ENCODE data around the gene KDM6A. TPM values are rescaled to one million over a fixed set of nuclear protein-coding genes. Genes with fewer than 3 reads are reported as not detected.

The KDM6A gene
- total and polyA plus RNA-seq, 2 donors (not counting 3 experiments of a cell fraction or from before 2014, with no cell fraction given): 9.0 to 20.6 TPM

- Histone ChIP-seq H2AFZ (ENCODE audit: low read depth, low read length) (no peak overlapping the region), H3K4me2 (ENCODE audit: insufficient read depth, low read length) (no peak overlapping the region), H3K4me3 (replicated peaks in 1 of 3; ENCODE audit: insufficient read depth in 1 of 3, low read depth in 1 of 3, low read length in 3 of 3) (no peak overlapping the region), H3K9ac (replicated peaks; ENCODE audit: extremely low read depth, insufficient read depth, low read length) (no peak overlapping the region), H3K4me1 (ENCODE audit: control insufficient read depth, extremely low read depth, insufficient read depth, low read length) (no peaks in the 10 kb centered on the region), H3K9me1 (replicated peaks; ENCODE audit: control insufficient read depth, extremely low read depth, insufficient read depth, low read length) (no peaks in the 10 kb centered on the region), H3K27ac (ENCODE audit: insufficient read depth, low read depth, low read length) (no peak overlapping the region), H3K27me3 (ENCODE audit: control insufficient read depth in 2 of 2, insufficient read depth in 2 of 2, low read length in 2 of 2) (no peaks in the 10 kb centered on the region), H3K36me3 (ENCODE audit: control insufficient read depth in 2 of 2, extremely low read depth in 1 of 2, insufficient read depth in 2 of 2, low read length in 2 of 2) (no peaks in the 10 kb centered on the region), H3K79me2 (ENCODE audit: control insufficient read depth, insufficient read depth, low read length) (no peaks in the 10 kb centered on the region), H3K9me3 (replicated peaks; ENCODE audit: control insufficient read depth, insufficient read depth, low read length) (no peaks in the 10 kb centered on the region), H4K20me1 (replicated peaks; ENCODE audit: control insufficient read depth, extremely low read depth, insufficient read depth, low read length) (no peaks in the 10 kb centered on the region)
- FAIRE-seq (no peak), DNase-seq (ENCODE audit: low read depth, low spot score) (no peak)
- ChIA-PET CTCF (no interaction called here), POLR2A (no interaction called here)
- BruUV-seq (replicated peaks): no TSS peak
- dilution Hi-C loops (cut with MboI; ENCODE audit: extremely low pct_ligation_motif_present, low sequenced_read_pairs): no loop called here
- intact Hi-C loops (cut with micrococcal nuclease): no loop called here
- no peak for TF ChIP-seq MYC (IDR thresholded peaks at IDR 0.05; ENCODE audit: low read depth, low read length)
- TF ChIP-seq POLR2AphosphoS5 (IDR thresholded peaks at IDR 0.05; ENCODE audit: insufficient read depth, low read depth, low read length): no peak
- no peak for TF ChIP-seq JUN (IDR thresholded peaks at IDR 0.05; ENCODE audit: borderline replicate concordance, insufficient read depth, insufficient read length, low read depth)
- TF ChIP-seq POLR2A (IDR thresholded peaks at IDR 0.05; ENCODE audit: low read depth, low read length): no peak
- TF ChIP-seq MAX (IDR thresholded peaks at IDR 0.05; ENCODE audit: insufficient read depth, insufficient read length): no peak
- TF ChIP-seq CTCF (IDR thresholded peaks at IDR 0.05; ENCODE audit: extremely low read depth in 1 of 2, insufficient read depth in 1 of 2, low read depth in 1 of 2, low read length in 2 of 2): no peak
- TF ChIP-seq FOS (IDR thresholded peaks at IDR 0.05; ENCODE audit: borderline replicate concordance, insufficient read depth, low read length): no peak
- TF ChIP-seq EZH2 (IDR thresholded peaks at IDR 0.05; ENCODE audit: borderline replicate concordance, low read depth, low read length, severe bottlenecking): no peak
- no peak for TF ChIP-seq GATA2 (IDR thresholded peaks at IDR 0.05; ENCODE audit: insufficient read depth, insufficient read length, low read depth, low read length)
These were observed 267.8 kb downstream of the KDM6A start for GRCh38 chrX:45140812-45141211.
